Erythroblast (primary cell): Measurements from ENCODE around the gene KIRREL3.

Source experiments
- GATA1 ChIP-seq: IDR thresholded peaks from 2 replicates; pipeline ENCODE4 v1.6.1; 2011; ENCODE audit warnings: low read depth, mild to moderate bottlenecking, control low read depth, low read length, moderate library complexity
- POLR2A ChIP-seq: IDR thresholded peaks from 2 replicates; pipeline ENCODE4 v1.6.1; 2011; ENCODE audit warnings: mild to moderate bottlenecking, low read length

GRCh38 chr11:126573325-126573978, 427.1 kb downstream of the KIRREL3 start:
- TF ChIP-seq POLR2A = no peak
- no peak for TF ChIP-seq GATA1
